Spleen (tissue), 11 donors: ENCODE data around the gene FBXL17. TPM values are rescaled to one million over a fixed set of nuclear protein-coding genes. Genes with fewer than 3 reads are reported as not detected.

Experiments used
- DNase-seq: peaks from one replicate; pipeline ENCODE4 v3.0.0-alpha.2; 2020
- H3K27ac ChIP-seq, 8 donors: fragments of 200-600 bp; sonication (generic) in 7 of 8; 1 replicate in 4 of 8; 2 replicates in 4 of 8; pipeline versions ENCODE4 v1.5.0 to v1.8.0; 2016 to 2021; ENCODE audit warnings: inconsistent platforms in 4 of 8, mild to moderate bottlenecking in 4 of 8, moderate library complexity in 1 of 8
- H3K27me3 ChIP-seq, 7 donors: fragments of 200-600 bp; sonication (generic) in 6 of 7; replicated peaks in 1 of 7; 1 replicate in 4 of 7; 2 replicates in 3 of 7; pipeline versions ENCODE4 v1.5.0 to v1.8.0; 2016 to 2021; ENCODE audit warnings: inconsistent platforms in 3 of 7, mild to moderate bottlenecking in 1 of 7
- H3K36me3 ChIP-seq, 6 donors: fragments of 200-600 bp; sonication (generic) in 5 of 6; 1 replicate in 4 of 6; 2 replicates in 2 of 6; pipeline versions ENCODE4 v1.5.0 to v1.8.0; 2016 to 2021; ENCODE audit warnings: inconsistent platforms in 2 of 6
- H3K4me1 ChIP-seq, 6 donors: fragments of 200-600 bp; sonication (generic) in 5 of 6; 1 replicate in 3 of 6; 2 replicates in 3 of 6; pipeline versions ENCODE4 v1.5.0 to v1.8.0; 2016 to 2021; ENCODE audit warnings: inconsistent platforms in 3 of 6
- H3K4me3 ChIP-seq, 8 donors: fragments of 200-600 bp; sonication (generic) in 7 of 8; 1 replicate in 4 of 8; 2 replicates in 4 of 8; pipeline versions ENCODE4 v1.5.0 to v1.8.0; 2016 to 2021; ENCODE audit warnings: inconsistent platforms in 4 of 8, mild to moderate bottlenecking in 4 of 8, moderate library complexity in 2 of 8
- H3K9me3 ChIP-seq, 8 donors: fragments of 200-600 bp; sonication (generic) in 7 of 8; 1 replicate in 4 of 8; 2 replicates in 4 of 8; pipeline versions ENCODE4 v1.5.0 to v1.8.0; 2016 to 2021; ENCODE audit warnings: inconsistent platforms in 4 of 8
- CTCF ChIP-seq, 11 experiments: fragments of 200-600 bp in 7 of 11; fragments of 450-650 bp in 4 of 11; sonication (generic) in 4 of 11; IDR thresholded peaks in 8 of 11; conservative IDR thresholded peaks in 3 of 11; 1 replicate in 7 of 11; 2 replicates in 4 of 11; pipeline versions ENCODE4 v1.4.0 to v1.8.0; 2016 to 2021; ENCODE audit warnings: antibody characterized with exemption in 11 of 11, inconsistent platforms in 4 of 11, mild to moderate bottlenecking in 1 of 11
- POLR2A ChIP-seq, 3 donors: fragments of 450-650 bp; IDR thresholded peaks; one replicate each; pipeline ENCODE4 v1.5.1; 2017; ENCODE audit warnings: antibody characterized with exemption in 3 of 3, mild to moderate bottlenecking in 1 of 3
- POLR2AphosphoS5 ChIP-seq, 3 donors: sonication (generic); formaldehyde crosslinking; IDR thresholded peaks; one replicate each; pipeline ENCODE4 v1.5.1; 2017; ENCODE audit warnings: antibody characterized with exemption in 3 of 3
- WGBS, 5 donors: extraction: QIAGEN DNeasy Blood & Tissue Kit in 3 of 5; methylation state at CpG; one replicate each; pipeline versions ENCODE4 v1.1.5 to v1.1.7; 2013 to 2018; 5-methylcytosine and 5-hydroxymethylcytosine counted together
- intact Hi-C: fragments of 100-400 bp; cut with DNase I; formaldehyde crosslinking; loops from one replicate; pipeline ENCODE4 v1.15.0; 2023; ENCODE audit warnings: low total_unique reads
- polyA plus RNA-seq, 3 donors: library from polyadenylated mRNA; stranded (reverse); fragments of 200-250 nt; gene quantifications; one replicate each; pipeline ENCODE4 v1.2.1, GENCODE V29; 2013
- total RNA-seq, 7 donors: library from RNA; depleted of rRNA in 3 of 7; stranded (reverse); fragments of >200 nt in 3 of 7; fragmentation: NEBNext Ultra II Directional in 4 of 7; extraction: Animal tissue kit (Norgen Biotek cat#: 25700) in 4 of 7; gene quantifications; one replicate each; pipeline versions ENCODE4 v1.1.0 to v1.2.1, GENCODE V29; 2016 to 2021
- donor health status: healthy with polysubstance abuse.
- donor health status: DM: no; HTN: no; CAD: no; lungs with moderate emphysema.
- donor health status: DM: no; HTN: no; CAD: no.
- donor health status: Bipolar disorder and iron deficiency.
- donor health status: healthy.
- donor health status: DM: no; HTN: no; CAD: no.
- donor health status: DM: yes; HTN: yes; CAD: no.

Gene FBXL17
- total and polyA plus RNA-seq, 10 donors, result 5.1 to 39.9 (median 21.8) TPM

- Histone ChIP-seq H3K4me1 (peaks cover 0 to 10% (median 0%) of the 10 kb centered on the region in 6 donors), H3K9me3 (no peaks in the 10 kb centered on the region), H3K27me3 (no peaks in the 10 kb centered on the region), H3K36me3 (no peaks in the 10 kb centered on the region), H3K27ac (no peak overlapping the region), H3K4me3 (no peak overlapping the region)
- no peak for TF ChIP-seq CTCF (IDR thresholded peaks at IDR 0.05 in 8 of 11, conservative IDR thresholded peaks at IDR 0.05 in 3 of 11)
- intact Hi-C loops, result no loop called here
- WGBS, 5 donors, result 93 to 96% (median 94%) methylated on average over 13 of the region's 13 CpGs
- DNase-seq, result no peak
Observed at GRCh38 chr5:107980923-107981692, 400.8 kb downstream of the FBXL17 start.

GRCh38 chr5:107979900-107980299, 402.0 kb downstream of the FBXL17 start:
- intact Hi-C loops, result no loop called here
- Histone ChIP-seq H3K27me3 (no peaks in the 10 kb centered on the region), H3K27ac (peak overlapping the region in 3 of 8 donors; percentile 4 to 31 (median 24)), H3K4me3 (no peak overlapping the region), H3K36me3 (no peaks in the 10 kb centered on the region), H3K4me1 (peaks cover 0 to 7% (median 0%) of the 10 kb centered on the region in 6 donors), H3K9me3 (no peaks in the 10 kb centered on the region)
- DNase-seq, result no peak
- WGBS, 5 donors, result 57 to 69% (median 65%) methylated on average over 2 of the region's 2 CpGs
- TF ChIP-seq CTCF (IDR thresholded peaks at IDR 0.05 in 8 of 11, conservative IDR thresholded peaks at IDR 0.05 in 3 of 11) (no peak), POLR2A (IDR thresholded peaks at IDR 0.05) (no peak), POLR2AphosphoS5 (IDR thresholded peaks at IDR 0.05) (no peak)

- intact Hi-C loops, result no loop called here
- H3K9me3 ChIP-seq, result no peaks in the 10 kb centered on the region
- peaks cover 0 to 5% (median 0%) of the 10 kb centered on the region in 6 donors for H3K4me1 ChIP-seq
- peak overlapping the region in 1 of 8 donors; percentile 31 for H3K27ac ChIP-seq
- H3K4me3 ChIP-seq, result no peak overlapping the region
- WGBS, 5 donors, result 85 to 90% (median 89%) methylated on average over 3 of the region's 3 CpGs
- H3K27me3 ChIP-seq, result no peaks in the 10 kb centered on the region
- H3K36me3 ChIP-seq, result no peaks in the 10 kb centered on the region
- DNase-seq, result no peak
- TF ChIP-seq POLR2A (IDR thresholded peaks at IDR 0.05), result no peak
- TF ChIP-seq POLR2AphosphoS5 (IDR thresholded peaks at IDR 0.05), result no peak
- TF ChIP-seq CTCF (IDR thresholded peaks at IDR 0.05 in 8 of 11, conservative IDR thresholded peaks at IDR 0.05 in 3 of 11), result no peak
Observed at GRCh38 chr5:107979291-107979690, 402.6 kb downstream of the FBXL17 start.

DNA sequence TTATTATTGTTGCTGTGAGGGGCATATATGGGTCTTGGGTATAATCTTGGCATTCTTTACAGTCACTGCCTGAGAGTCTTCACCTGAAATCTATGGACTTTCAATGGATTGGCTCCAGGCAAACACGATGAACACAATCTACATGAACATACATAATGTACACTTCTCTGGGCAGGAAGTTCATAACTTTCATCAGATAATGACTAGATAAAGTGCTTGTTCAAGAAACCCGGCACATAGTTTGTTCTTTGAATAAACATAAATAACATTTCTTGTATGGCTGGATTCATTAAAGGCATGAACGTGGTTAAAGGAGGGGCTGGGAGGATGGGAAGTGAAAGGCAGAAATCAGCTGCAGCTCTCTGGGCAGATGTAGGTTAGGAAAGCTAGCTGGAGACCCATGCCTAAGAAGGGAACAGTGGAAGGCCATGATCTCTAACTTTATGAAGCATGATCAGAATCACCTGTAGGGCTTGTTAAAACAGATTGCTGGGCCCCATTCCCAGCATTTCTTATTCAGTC, 404.3 kb downstream of the FBXL17 start:
- Histone ChIP-seq H3K36me3 (no peaks in the 10 kb centered on the region), H3K9me3 (no peaks in the 10 kb centered on the region), H3K4me1 (peaks cover 0 to 5% (median 0%) of the 10 kb centered on the region in 6 donors), H3K27me3 (no peaks in the 10 kb centered on the region), H3K4me3 (no peak overlapping the region), H3K27ac (no peak overlapping the region)
- no peak for DNase-seq
- intact Hi-C loops, result no loop called here
- TF ChIP-seq POLR2A (IDR thresholded peaks at IDR 0.05) (no peak), CTCF (IDR thresholded peaks at IDR 0.05 in 8 of 11, conservative IDR thresholded peaks at IDR 0.05 in 3 of 11) (no peak), POLR2AphosphoS5 (IDR thresholded peaks at IDR 0.05) (no peak)
- WGBS, 5 donors, result 68 to 83% (median 72%) methylated on average over 3 of the region's 3 CpGs
